ELR (cell line): ENCODE data around the gene HOXA7.

Experiments used
- DNase-seq: peaks from one replicate; pipeline ENCODE4 v3.0.0-alpha.2; 2015; ENCODE audit warnings: low read depth

Gene HOXA7

DNA sequence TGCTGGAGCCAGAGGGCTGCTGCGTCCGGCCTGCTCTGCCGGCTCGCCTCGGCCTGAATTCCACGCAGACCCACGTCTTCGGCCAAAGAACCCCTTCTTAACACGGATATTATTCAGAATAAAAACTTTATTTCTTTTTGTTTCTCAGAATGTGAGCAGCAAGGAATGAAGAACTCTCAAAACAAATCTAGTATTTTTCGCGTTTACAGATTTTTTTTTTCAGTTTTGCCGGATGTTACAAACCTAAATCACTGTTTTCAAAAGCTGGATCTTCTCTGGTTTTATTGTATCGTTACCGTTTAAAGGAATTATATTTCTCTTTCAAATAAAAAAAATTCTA lies 49.6 kb downstream of the HOXA7 start:
- DNase-seq = no peak

DNA sequence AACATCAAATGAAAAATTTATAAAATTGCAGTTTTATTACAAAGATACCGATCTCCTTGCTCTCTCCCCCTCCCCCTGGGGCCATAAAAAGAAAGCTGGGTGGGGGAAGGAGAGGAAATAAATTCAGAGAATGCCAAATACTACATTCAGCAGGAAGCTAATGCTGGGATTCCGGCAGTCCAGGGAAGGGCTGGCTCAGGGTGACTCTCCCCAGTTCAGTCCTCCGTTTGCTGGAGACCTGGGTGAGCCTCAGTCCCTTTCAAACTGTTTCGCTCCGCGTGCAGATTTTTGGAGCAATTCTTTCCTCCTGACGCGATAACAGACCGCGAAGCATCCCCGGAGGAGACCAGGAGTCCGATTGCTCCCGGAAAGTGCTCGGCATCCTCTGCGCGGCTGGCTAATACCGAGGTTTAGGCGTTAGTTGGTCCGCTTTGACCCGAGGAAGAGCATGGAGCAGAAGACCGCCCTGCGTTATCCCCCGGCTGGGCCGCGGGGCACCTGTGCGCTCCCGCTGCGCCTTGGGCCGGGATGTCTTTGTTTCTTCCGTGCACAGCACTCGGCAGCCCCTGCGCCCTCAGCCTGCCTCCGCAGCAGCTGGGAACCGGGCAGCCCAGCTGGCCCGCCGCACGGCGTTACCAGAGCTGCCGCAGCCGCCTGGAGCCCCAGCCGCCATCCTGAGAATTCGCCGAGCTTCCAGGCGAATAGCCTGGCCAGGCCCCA lies 50.1 kb downstream of the HOXA7 start:
- no peak for DNase-seq

- no peak for DNase-seq
Observed at GRCh38 chr7:27105301-27106031, 51.0 kb downstream of the HOXA7 start.

DNA sequence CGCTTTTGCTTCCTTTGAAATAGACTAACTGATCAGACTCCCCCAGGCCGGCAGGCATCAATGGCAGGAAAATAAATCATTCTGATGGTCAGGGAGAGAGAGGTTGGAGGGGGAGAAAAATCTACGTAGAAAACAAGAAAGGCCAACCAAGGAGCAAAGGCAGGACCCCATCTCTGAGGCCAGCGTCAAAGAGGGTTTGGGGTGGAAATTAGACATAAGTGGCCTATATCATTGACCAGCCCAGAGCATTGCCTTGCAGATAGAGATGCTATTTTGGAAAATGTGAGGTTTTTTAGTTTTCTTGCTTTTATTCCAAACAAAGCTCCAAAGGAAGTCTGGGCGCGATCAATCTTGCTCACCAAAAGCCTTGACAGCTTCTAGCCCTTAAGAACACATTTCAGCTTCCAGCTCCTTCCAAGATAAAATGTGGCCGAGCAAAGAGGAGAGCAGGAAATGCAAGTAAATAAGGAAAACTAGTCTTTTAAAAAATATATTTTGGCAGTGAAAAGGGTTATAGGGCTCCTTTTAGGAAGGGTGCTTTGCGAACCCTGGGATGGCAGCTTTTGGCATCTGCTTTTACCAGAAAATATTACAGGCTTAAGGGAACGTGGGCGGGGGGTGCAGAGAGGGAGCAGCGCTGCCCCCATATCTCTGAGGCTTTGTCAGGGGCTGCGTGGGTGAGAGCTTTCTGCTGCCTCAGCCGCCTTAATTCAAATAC lies 52.0 kb downstream of the HOXA7 start:
- no peak for DNase-seq
